Ovary (tissue), 3 donors: ENCODE data around the gene SEMA4C.

Experiments used
- CTCF ChIP-seq, 3 donors: fragments of 450-650 bp in 2 of 3; fragments of 200-600 bp in 1 of 3; IDR thresholded peaks; one replicate each; pipeline versions ENCODE4 v1.5.1 to v1.8.0; 2016 to 2022; ENCODE audit warnings: antibody characterized with exemption in 3 of 3, mild to moderate bottlenecking in 1 of 3
- EP300 ChIP-seq: sonication (generic); formaldehyde crosslinking; IDR thresholded peaks from one replicate; pipeline ENCODE4 v1.6.1; 2017; ENCODE audit warnings: antibody characterized with exemption
- donor health status: DM: no; HTN: no; CAD: no.

DNA sequence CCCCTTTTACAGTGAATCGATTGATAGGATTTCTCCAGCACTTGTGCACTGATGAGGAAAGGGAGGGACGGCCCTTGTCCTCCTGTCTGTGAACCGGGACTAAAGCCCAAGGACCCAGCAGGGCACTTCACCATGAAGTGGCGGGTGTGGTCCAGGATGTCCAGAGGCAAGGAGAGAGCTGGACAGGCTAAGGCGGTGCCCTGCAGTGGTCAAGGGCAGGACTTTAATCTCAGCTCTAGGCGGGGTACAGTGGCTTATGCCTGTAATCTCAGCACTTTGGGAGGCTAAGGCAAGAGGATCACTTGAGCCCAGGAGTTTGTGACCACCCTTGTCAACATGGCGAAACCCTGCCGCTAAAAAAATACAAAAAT, 28.2 kb upstream of the SEMA4C start:
- TF ChIP-seq EP300: no peak
- TF ChIP-seq CTCF (IDR thresholded peaks at IDR 0.05): no peak
